Ishikawa (cell line): ENCODE data around the gene NRG3.

Experiments
- CEBPB ChIP-seq: IDR thresholded peaks from 2 replicates; pipeline ENCODE4 v1.6.1; 2012
- CREB1 ChIP-seq: IDR thresholded peaks from 2 replicates; pipeline ENCODE4 v1.6.1; 2012; ENCODE audit warnings: low read depth
- EGR1 ChIP-seq: IDR thresholded peaks from 2 replicates; pipeline ENCODE4 v1.6.1; 2012
- EP300 ChIP-seq: IDR thresholded peaks from 2 replicates; pipeline ENCODE4 v1.6.1; 2012; ENCODE audit warnings: borderline replicate concordance
- FOXM1 ChIP-seq: IDR thresholded peaks from 2 replicates; pipeline ENCODE4 v1.6.1; 2012; ENCODE audit warnings: low read depth, borderline replicate concordance
- NFIC ChIP-seq: IDR thresholded peaks from 2 replicates; pipeline ENCODE4 v1.6.1; 2012
- RAD21 ChIP-seq: IDR thresholded peaks from 2 replicates; pipeline ENCODE4 v1.6.1; 2012; ENCODE audit warnings: low read depth
- TAF1 ChIP-seq: IDR thresholded peaks from 2 replicates; pipeline ENCODE4 v1.6.1; 2012; ENCODE audit warnings: low read depth, mild to moderate bottlenecking
- TCF12 ChIP-seq: IDR thresholded peaks from 2 replicates; pipeline ENCODE4 v1.6.1; 2012; ENCODE audit warnings: low read depth
- TEAD4 ChIP-seq: IDR thresholded peaks from 2 replicates; pipeline ENCODE4 v1.6.1; 2012
- YY1 ChIP-seq: IDR thresholded peaks from 2 replicates; pipeline ENCODE4 v1.6.1; 2012; ENCODE audit warnings: low read depth
- ZBTB7A ChIP-seq: IDR thresholded peaks from 2 replicates; pipeline ENCODE4 v1.6.1; 2012; ENCODE audit warnings: low read depth
- TF ChIP-seq, protein P1 (sequence below): IDR thresholded peaks from 2 replicates; pipeline ENCODE4 v1.6.1; 2012
- TF ChIP-seq, protein P2 (sequence below): IDR thresholded peaks from 2 replicates; pipeline ENCODE4 v1.6.1; 2012; ENCODE audit warnings: low read depth, mild to moderate bottlenecking
- TF ChIP-seq, protein P3 (sequence below): IDR thresholded peaks from 2 replicates; pipeline ENCODE4 v1.6.1; 2012

NRG3 gene

DNA sequence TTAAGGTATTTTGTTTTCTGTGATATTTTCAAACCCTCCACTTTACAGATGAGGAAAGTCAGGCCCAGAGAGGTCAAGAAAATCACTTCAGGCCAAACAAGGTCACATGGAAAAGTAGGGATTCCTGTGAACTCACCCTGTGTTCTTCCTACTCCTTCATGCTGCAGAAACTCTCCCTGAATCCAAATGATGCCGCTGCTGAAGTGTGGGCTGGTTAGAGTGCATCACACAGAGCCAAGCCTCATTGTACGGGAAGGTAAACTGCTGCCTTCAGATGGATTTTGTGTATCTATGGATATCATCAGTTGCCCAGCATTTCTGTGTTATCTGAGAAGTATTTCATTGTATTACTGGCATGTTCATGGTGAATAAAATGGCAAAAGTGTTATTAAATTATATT is 75.4 kb downstream of the NRG3 start:
- no peak for TF ChIP-seq TCF12
- TF ChIP-seq CEBPB = no peak
- TF ChIP-seq, protein P1, sequence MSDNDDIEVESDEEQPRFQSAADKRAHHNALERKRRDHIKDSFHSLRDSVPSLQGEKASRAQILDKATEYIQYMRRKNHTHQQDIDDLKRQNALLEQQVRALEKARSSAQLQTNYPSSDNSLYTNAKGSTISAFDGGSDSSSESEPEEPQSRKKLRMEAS = no peak
- no peak for TF ChIP-seq ZBTB7A
- TF ChIP-seq TAF1 = no peak
- TF ChIP-seq CREB1 = no peak
- TF ChIP-seq RAD21 = no peak

DNA sequence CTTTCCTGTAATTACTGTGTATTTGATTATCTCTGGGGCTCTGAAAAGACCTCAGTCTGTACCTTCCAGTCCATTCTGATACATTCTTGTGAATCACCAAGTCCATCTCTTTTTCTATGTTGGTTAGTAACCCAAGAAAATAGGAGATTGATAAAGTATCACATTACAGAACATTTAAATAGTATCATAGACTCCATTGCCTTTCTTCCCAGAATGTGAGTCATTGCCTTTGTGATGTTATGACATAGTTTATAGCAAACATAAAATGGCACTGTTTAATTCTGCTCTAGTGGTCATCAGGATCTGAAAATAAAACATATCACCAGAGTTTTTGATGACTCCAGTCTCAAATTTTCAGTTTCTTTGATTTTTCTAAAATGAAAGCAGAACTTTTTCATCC is 78.4 kb downstream of the NRG3 start:
- TF ChIP-seq YY1 (no peak), TEAD4 (no peak), RAD21 (no peak), FOXM1 (no peak), NFIC (no peak), EP300 (no peak), TCF12 (no peak), EGR1 (no peak), CEBPB (no peak), TAF1 (no peak), ZBTB7A (no peak)
- TF ChIP-seq, protein P2, sequence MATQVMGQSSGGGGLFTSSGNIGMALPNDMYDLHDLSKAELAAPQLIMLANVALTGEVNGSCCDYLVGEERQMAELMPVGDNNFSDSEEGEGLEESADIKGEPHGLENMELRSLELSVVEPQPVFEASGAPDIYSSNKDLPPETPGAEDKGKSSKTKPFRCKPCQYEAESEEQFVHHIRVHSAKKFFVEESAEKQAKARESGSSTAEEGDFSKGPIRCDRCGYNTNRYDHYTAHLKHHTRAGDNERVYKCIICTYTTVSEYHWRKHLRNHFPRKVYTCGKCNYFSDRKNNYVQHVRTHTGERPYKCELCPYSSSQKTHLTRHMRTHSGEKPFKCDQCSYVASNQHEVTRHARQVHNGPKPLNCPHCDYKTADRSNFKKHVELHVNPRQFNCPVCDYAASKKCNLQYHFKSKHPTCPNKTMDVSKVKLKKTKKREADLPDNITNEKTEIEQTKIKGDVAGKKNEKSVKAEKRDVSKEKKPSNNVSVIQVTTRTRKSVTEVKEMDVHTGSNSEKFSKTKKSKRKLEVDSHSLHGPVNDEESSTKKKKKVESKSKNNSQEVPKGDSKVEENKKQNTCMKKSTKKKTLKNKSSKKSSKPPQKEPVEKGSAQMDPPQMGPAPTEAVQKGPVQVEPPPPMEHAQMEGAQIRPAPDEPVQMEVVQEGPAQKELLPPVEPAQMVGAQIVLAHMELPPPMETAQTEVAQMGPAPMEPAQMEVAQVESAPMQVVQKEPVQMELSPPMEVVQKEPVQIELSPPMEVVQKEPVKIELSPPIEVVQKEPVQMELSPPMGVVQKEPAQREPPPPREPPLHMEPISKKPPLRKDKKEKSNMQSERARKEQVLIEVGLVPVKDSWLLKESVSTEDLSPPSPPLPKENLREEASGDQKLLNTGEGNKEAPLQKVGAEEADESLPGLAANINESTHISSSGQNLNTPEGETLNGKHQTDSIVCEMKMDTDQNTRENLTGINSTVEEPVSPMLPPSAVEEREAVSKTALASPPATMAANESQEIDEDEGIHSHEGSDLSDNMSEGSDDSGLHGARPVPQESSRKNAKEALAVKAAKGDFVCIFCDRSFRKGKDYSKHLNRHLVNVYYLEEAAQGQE = no peak
- TF ChIP-seq, protein P1 = no peak

GRCh38 chr10:81957976-81958375 is 83.0 kb downstream of the NRG3 start:
- TF ChIP-seq RAD21 (no peak), NFIC (no peak), EGR1 (no peak), TCF12 (no peak), TEAD4 (no peak), ZBTB7A (no peak), CEBPB (no peak), FOXM1 (no peak), EP300 (no peak), CREB1 (no peak), TAF1 (no peak), YY1 (no peak)
- TF ChIP-seq, protein P3, sequence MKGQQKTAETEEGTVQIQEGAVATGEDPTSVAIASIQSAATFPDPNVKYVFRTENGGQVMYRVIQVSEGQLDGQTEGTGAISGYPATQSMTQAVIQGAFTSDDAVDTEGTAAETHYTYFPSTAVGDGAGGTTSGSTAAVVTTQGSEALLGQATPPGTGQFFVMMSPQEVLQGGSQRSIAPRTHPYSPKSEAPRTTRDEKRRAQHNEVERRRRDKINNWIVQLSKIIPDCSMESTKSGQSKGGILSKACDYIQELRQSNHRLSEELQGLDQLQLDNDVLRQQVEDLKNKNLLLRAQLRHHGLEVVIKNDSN = no peak
- TF ChIP-seq, protein P1 = no peak
- TF ChIP-seq, protein P2 = no peak

DNA sequence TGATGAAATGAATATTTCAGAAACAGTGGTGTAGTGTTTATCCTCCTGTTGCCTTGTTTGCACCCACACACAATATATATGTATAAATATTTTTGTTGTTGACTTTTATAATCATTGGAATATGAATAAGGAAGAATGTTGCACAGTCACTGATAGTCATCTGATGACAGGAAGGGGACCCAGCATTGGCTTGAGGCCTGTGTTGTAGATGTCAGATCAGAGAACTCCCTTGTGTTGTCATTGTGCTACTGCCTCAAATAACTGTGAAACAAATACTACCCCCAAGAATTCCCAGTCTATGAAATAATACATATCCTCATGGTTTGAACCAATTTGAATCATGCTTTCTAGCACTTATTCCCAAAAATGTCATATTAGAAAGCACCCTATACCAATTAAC is 84.0 kb downstream of the NRG3 start:
- TF ChIP-seq CREB1 = no peak
- no peak for TF ChIP-seq CEBPB
- TF ChIP-seq EGR1 = no peak
- no peak for TF ChIP-seq ZBTB7A
- TF ChIP-seq, protein P2 = no peak

DNA sequence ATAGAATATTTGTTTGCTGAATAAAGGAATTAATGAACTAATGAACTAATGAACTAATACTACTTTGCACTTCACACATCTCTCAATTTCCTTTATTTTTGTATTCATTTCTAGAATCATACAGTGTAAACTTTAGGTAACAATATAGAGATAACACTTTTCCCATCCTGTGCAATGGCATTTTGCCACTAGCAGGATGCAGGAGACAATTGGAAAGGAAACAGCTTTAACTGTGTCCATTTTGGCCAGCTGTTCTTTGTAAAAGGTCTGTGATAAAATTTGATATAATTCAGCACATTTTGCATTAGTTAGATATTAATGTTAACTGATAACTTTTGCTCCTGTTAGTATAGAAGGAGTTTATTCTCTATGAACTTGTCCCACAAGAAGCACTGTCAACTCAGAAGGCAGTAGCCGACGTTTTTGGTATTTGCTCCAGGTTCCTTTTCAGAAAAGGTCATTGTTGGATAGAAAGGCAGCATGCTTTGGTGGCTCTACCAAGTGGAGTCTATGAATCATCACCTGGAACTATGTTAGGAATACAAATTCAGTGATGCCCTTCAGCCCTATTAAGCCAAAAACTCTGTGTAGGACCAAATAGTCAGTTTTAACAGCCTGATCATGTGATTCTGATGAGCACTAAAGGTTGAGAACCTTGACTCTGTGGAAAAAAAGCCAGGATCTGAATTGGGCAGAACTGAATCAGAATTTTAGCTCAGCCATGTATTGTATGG is 86.6 kb downstream of the NRG3 start:
- TF ChIP-seq TEAD4 (no peak), CEBPB (no peak), TAF1 (no peak)
- TF ChIP-seq, protein P3 = no peak
